LNCAP (cell line): ENCODE data around the gene KLHDC1.

Experiments used
- TF ChIP-seq, protein P1 (sequence below): fragments of 450-650 bp; IDR thresholded peaks from 2 replicates; pipeline ENCODE4 v1.5.1; 2017; ENCODE audit warnings: mild to moderate bottlenecking

The KLHDC1 gene, protein sequence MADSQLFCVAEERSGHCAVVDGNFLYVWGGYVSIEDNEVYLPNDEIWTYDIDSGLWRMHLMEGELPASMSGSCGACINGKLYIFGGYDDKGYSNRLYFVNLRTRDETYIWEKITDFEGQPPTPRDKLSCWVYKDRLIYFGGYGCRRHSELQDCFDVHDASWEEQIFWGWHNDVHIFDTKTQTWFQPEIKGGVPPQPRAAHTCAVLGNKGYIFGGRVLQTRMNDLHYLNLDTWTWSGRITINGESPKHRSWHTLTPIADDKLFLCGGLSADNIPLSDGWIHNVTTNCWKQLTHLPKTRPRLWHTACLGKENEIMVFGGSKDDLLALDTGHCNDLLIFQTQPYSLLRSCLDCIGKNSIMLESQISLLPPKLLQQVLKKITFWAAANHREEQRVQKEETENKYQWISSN

DNA sequence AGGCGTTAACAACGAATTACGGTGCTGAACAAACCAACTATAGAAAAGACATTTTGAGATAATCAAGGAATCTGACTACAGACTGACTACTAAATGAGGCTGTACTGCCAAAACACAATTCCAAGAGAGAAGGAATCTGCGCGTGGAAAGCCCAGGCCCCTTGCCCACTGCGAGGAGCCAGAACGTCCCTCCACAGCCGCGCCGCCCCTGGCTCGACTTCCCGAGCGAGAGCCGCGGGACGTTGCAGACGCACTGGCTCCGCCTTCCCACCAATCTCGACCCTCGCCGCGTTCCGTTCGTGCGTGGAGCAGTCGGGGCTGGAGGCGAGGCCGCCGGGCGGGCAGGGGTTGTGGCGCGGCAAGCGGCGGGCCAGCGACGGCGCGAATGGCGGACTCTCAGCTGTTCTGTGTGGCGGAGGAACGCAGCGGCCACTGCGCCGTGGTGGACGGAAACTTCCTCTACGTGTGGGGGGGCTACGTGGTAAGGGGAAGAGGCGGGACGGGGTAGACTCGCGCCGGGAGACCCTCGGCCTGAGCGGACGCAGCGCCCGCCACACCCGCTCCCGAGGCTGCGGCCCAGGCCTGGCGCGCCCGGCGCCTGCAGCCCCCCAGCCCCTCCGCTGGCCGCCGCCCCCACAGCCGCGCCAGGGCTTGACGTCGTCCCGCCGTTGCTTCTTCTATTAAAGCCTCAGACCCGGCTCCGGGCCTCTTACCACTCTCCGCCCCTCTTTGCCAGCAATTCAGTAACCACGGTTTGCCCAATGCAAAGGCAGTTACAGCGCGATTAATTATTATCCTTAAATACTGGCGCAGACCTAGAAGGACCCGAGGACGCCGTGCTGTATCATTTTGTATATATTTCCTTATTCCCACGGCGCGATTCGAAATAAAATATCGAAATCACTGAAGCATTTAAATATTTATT, at the start of gene KLHDC1:
Gene KLHDC1 (plus strand): TSS at position 310 of the 924 bp plus-strand sequence. CDS start 75 bp downstream, at position 385.
- TF ChIP-seq, protein P1, sequence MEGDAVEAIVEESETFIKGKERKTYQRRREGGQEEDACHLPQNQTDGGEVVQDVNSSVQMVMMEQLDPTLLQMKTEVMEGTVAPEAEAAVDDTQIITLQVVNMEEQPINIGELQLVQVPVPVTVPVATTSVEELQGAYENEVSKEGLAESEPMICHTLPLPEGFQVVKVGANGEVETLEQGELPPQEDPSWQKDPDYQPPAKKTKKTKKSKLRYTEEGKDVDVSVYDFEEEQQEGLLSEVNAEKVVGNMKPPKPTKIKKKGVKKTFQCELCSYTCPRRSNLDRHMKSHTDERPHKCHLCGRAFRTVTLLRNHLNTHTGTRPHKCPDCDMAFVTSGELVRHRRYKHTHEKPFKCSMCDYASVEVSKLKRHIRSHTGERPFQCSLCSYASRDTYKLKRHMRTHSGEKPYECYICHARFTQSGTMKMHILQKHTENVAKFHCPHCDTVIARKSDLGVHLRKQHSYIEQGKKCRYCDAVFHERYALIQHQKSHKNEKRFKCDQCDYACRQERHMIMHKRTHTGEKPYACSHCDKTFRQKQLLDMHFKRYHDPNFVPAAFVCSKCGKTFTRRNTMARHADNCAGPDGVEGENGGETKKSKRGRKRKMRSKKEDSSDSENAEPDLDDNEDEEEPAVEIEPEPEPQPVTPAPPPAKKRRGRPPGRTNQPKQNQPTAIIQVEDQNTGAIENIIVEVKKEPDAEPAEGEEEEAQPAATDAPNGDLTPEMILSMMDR: no peak

DNA sequence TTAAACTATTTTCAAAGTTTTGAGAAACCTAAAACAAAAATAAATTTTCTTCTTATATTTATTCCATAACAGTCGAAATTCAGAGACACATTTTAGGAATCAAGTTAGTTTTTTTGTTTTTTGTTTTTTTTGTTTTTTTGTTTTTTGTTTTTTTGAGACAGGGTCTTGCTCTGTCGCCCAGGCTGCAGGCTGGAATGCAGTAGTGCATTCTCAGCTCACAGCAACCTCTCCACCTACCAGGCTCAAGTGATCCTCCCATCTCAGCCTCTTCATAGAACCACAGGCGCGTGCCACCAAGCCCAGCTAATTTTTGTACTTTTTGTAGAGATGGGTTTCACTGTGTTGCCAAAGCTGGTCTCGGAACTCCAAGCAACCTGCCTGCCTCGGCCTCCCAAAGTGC, 39.4 kb upstream of the KLHDC1 start:
- TF ChIP-seq, protein P1: no peak

DNA sequence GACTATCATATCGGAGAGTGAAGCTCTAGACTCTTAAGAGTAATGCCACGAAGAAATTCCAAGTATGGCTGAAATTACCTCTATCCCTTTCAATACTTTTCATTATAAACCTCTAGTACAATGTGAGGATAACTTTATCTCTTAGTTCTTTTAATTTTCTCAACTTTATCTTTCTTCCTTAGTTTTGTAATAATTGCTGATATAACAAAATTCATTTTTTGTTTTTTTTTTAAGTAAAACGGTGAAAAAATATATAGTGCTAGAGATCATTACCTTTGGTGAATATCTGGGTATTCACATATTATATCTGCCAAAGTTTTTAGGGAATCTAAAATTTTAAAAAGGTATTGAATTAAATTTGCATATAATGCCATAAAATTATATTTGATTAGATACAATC, 38.4 kb upstream of the KLHDC1 start:
- TF ChIP-seq, protein P1: no peak

DNA sequence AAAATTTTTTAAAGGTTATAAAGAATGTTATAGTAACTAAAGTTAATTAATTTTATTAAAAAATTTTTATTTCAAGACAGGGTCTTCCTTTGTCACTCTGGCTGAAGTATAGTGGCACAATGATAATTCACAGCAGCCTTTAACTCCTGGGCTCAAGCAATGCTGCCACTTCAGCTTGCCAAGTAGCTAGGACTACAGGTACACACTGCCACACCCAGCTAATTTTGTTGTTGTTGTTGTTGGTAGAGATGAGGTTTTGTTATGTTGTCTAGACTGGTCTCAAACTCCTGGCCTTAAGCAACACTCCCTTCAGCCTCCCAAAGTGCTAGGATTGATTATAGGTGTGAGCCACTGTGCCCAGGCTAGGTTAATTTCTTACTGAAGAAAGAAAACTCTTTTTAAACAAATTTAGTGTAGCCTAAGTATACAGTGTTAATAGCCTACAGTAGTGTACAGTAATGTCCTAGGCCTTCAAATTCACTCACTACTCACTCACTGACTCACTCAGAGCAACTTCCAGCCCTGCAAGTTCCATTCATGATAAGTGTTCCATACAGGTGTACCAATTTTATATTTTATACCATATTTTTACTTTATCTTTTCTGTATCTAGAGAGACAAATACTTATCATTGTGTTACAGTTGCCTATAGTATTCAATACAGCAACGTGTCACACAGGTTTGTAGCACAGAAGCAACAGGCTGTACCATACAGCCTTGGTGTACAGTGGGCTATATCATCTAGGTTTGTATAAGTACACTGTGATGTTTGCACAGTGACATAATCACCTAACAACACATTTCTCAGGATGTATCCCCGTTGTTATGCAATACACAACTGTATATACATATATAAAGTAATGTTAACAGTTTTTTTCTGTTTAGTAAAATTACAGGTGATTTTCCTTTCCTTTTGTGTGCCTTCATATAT, 33.1 kb upstream of the KLHDC1 start:
- TF ChIP-seq, protein P1: no peak

DNA sequence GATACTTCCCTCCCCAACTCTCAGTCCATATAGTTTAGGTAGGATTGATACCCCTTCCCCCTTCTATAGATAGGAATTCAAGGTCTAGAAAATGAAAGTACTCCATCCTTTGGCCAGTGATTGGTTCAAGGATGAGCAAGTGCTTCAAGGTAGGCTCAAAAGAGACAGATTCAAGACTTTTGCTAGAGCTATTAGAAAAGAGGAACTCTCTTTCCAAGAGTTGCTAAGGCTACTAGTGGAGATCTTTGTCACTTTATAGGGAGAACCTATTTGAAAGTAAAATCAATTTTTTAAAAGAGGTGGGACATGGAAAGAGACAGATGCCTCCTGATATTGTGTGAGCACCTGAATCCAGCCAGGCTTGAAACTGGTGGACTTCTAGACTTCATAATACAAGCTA, 22.4 kb upstream of the KLHDC1 start:
- TF ChIP-seq, protein P1: no peak

DNA sequence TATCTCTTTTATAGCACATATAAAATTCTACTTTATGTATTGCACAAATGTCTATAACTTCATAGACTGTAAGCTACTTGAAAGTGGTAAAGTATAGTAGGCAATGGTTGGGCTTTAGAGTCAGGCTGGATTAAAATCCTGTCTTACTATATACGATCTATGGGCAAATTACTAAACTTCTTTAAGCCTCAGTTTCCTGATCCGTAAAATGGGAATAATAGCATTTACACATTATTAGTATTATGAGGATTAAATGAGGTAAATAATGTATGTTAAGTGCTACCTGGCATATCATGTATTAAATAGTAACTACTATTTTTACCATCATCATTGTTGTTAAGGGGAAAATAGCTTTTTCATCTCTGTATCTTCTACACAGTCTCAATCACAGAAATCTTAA, 19.3 kb upstream of the KLHDC1 start:
- TF ChIP-seq, protein P1: no peak

DNA sequence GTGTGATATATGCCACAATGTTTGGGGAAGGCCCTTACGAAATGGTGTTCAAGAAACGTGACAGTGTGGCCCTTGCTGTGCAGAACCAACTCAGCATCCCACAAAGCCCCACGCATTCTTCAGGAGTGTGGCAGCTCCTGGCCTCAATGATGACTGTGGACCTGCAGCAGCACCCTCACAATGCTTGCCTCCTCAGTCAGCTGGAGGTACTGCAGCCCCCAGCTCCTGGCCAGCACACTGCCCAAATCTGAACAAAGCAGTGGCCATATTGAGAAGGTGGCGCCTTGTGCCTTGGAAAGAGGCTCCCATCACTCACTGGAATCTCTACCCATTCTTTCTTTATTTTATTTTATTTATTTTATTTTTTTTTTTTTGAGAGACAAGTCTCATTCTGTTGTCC, 15.3 kb upstream of the KLHDC1 start:
- TF ChIP-seq, protein P1: no peak
